ENCODE data around the gene SAMD8. TPM values are rescaled to one million over a fixed set of nuclear protein-coding genes. Genes with fewer than 3 reads are reported as not detected.
"Not testable (repeated sequence)": the region's sequence is repeated elsewhere in the genome, so short reads cannot be mapped to it uniquely, and the experiment has no call there.

Gene SAMD8
- total RNA-seq, 1 donor from 2014 or later = 24.6 TPM

DNA sequence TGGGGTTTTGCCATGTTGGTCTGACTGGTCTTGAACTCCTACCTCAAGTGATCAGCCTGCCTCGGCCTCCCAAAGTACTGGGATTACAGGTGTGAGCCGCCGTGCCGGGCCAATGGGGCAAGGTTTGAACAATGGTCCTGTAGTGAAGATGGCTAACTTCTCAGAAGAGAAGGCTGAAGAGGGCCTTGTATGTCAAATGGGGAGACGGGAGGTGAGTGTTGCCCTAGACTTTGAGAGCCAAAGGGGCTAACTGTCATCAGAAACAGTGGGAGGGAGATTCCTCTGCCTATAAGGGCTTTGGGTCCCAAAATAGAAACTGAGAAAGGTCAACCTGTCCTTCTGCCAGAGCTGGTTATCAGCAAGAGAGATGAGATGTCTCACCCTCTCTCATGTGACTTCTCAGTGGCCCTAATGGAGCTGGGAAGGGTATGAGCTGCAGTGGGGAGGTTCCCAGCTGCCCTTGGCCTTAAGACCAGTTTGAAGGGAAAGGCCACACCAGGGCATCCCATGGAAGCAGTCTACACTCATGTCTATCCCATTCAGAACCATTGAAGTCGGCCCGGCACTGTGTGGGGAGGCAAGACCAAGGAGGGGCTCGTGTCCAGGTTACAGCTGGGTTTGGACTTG is 1.3 kb upstream of the SAMD8 start:
- H3K9me3 ChIP-seq (replicated peaks) = no peaks in the 10 kb centered on the region
- H3K4me3 ChIP-seq = peak overlapping the region; percentile 94
- no peaks in the 10 kb centered on the region for H3K27me3 ChIP-seq (ENCODE audit: low read depth)
- peak overlapping the region; percentile 96 for H3K27ac ChIP-seq (replicated peaks)
- intact Hi-C loops (cut with micrococcal nuclease) = no loop called here
- no peaks in the 10 kb centered on the region for H3K36me3 ChIP-seq
- peaks cover 70% of the 10 kb centered on the region for H3K4me1 ChIP-seq
- TF ChIP-seq, protein P1, sequence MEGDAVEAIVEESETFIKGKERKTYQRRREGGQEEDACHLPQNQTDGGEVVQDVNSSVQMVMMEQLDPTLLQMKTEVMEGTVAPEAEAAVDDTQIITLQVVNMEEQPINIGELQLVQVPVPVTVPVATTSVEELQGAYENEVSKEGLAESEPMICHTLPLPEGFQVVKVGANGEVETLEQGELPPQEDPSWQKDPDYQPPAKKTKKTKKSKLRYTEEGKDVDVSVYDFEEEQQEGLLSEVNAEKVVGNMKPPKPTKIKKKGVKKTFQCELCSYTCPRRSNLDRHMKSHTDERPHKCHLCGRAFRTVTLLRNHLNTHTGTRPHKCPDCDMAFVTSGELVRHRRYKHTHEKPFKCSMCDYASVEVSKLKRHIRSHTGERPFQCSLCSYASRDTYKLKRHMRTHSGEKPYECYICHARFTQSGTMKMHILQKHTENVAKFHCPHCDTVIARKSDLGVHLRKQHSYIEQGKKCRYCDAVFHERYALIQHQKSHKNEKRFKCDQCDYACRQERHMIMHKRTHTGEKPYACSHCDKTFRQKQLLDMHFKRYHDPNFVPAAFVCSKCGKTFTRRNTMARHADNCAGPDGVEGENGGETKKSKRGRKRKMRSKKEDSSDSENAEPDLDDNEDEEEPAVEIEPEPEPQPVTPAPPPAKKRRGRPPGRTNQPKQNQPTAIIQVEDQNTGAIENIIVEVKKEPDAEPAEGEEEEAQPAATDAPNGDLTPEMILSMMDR (IDR thresholded peaks at IDR 0.05; ENCODE audit: borderline replicate concordance) = no peak
- no peak for DNase-seq

GRCh38 chr10:75111907-75112679 is 637 bp downstream of the SAMD8 start:
- Histone ChIP-seq H3K4me1 (peaks cover 90% of the 10 kb centered on the region), H3K36me3 (no peaks in the 10 kb centered on the region), H3K9me3 (replicated peaks) (no peaks in the 10 kb centered on the region), H3K27me3 (ENCODE audit: low read depth) (no peaks in the 10 kb centered on the region), H3K27ac (replicated peaks) (peak overlapping the region; percentile 96), H3K4me3 (peak overlapping the region; percentile 94)
- DNase-seq = no peak
- TF ChIP-seq, protein P1 (IDR thresholded peaks at IDR 0.05; ENCODE audit: borderline replicate concordance) = no peak
- intact Hi-C loops (cut with micrococcal nuclease) = no loop called here

DNA sequence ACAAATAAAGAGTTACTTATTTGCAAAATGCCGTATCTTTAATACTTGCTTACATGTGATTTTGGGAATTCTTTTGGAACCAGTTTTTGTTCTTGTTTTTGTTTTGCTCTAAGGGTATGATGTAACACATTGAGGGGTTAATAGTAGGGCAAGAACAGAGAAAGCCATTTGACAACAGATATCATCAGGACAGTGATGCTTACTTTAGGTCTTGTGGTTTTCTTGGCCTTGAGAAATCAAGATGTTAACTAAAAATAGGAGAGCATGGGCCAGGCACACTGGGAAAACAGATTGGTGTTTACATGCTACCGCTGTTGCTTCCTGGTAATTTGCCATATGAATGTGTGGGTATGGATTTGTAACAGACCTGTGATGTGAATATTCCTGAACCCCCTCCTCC is 3.7 kb downstream of the SAMD8 start:
- H3K27me3 ChIP-seq (ENCODE audit: low read depth) = no peaks in the 10 kb centered on the region
- no peaks in the 10 kb centered on the region for H3K36me3 ChIP-seq
- TF ChIP-seq, protein P1 (IDR thresholded peaks at IDR 0.05; ENCODE audit: borderline replicate concordance) = no peak
- intact Hi-C loops (cut with micrococcal nuclease) = no loop called here
- peaks cover 94% of the 10 kb centered on the region for H3K4me1 ChIP-seq
- DNase-seq = no peak
- peak overlapping the region; percentile 96 for H3K27ac ChIP-seq (replicated peaks)
- no peak overlapping the region for H3K4me3 ChIP-seq
- H3K9me3 ChIP-seq (replicated peaks) = no peaks in the 10 kb centered on the region

DNA sequence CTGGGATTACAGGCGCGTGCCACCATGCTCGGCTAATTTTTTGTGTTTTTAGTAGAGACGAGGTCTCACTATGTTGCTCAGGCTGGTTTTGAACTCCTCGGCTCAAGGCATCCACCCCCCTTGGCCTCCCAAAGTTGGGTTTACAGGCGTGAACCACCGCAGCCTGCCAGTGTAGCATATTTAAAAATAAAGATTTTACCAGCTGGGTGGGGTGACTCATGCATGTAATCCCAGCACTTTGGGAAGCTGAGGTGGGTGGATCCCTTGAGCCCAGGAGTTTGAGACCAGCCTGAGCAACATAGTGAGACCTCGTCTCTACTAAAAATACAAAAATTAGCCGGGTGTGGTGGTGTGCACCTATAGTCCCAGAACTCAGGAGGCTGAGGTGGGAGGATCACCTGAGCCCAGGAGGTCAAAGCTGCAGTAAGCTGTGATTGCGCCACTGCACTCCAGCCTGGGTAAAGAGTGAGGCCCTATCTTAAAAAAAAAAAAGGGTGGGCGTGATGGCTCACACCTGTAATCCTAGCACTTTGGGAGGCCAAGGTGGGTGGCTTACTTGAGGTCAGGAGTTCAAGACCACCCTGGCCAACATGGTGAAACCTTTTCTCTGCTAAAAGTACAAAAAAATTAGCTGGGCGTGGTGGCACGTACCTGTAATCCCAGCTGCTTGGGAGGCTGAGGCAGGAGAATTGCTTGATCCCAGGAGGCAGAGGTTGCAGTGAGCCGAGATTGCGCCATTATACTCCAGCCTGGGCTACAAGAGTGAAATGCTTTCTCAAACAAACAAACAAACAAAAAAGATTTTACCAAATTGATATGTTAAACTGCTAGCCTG is 5.7 kb downstream of the SAMD8 start:
- H3K27me3 ChIP-seq (ENCODE audit: low read depth); DNase-seq; intact Hi-C loops (cut with micrococcal nuclease); H3K9me3 ChIP-seq (replicated peaks); H3K36me3 ChIP-seq; H3K4me3 ChIP-seq: not testable (repeated sequence)
- Histone ChIP-seq H3K27ac (replicated peaks) (peak overlapping the region; percentile 5), H3K4me1 (peaks cover 95% of the 10 kb centered on the region)

GRCh38 chr10:75117995-75118394 is 6.5 kb downstream of the SAMD8 start:
- H3K27me3 ChIP-seq (ENCODE audit: low read depth) = no peaks in the 10 kb centered on the region
- TF ChIP-seq, protein P1 (IDR thresholded peaks at IDR 0.05; ENCODE audit: borderline replicate concordance) = no peak
- DNase-seq = no peak
- H3K27ac ChIP-seq (replicated peaks) = peak overlapping the region; percentile 5
- H3K4me1 ChIP-seq = peaks cover 95% of the 10 kb centered on the region
- no peaks in the 10 kb centered on the region for H3K36me3 ChIP-seq
- intact Hi-C loops (cut with micrococcal nuclease) = no loop called here
- H3K4me3 ChIP-seq = no peak overlapping the region
- H3K9me3 ChIP-seq (replicated peaks) = no peaks in the 10 kb centered on the region

GRCh38 chr10:75119444-75120066 is 8.1 kb downstream of the SAMD8 start:
- H3K9me3 ChIP-seq (replicated peaks); H3K27me3 ChIP-seq (ENCODE audit: low read depth); intact Hi-C loops (cut with micrococcal nuclease); H3K36me3 ChIP-seq; H3K27ac ChIP-seq (replicated peaks); DNase-seq; H3K4me3 ChIP-seq: not testable (repeated sequence)
- peaks cover 92% of the 10 kb centered on the region for H3K4me1 ChIP-seq
